Measurements from ENCODE around the gene YEATS2. TPM values are rescaled to one million over a fixed set of nuclear protein-coding genes. Genes with fewer than 3 reads are reported as not detected.
"Not testable (repeated sequence)": the region's sequence is repeated elsewhere in the genome, so short reads cannot be mapped to it uniquely, and the experiment has no call there.

YEATS2 gene
- total RNA-seq, 6 experiments from 2014 or later = 3.8 to 12.1 (median 7.3) TPM

DNA sequence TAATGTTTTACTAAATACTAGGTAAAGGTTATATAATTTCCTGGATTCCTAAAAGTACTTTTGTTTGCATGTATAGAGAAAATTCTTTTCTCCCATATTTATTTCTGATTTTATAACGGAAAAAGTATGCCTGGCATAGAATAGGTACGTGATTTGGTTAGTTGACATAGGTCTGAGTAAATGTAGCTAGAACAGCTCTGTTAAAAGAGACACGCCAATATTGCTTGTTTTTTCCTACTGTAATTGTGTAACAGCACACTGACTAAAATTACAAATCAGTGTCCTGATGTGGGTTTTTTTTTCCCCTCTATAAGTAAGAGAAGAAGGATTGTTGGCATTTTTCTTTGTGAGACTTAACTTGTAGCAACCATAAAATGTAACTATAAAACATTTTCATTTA lies 35.5 kb upstream of the YEATS2 start:
- WGBS (ENCODE audit: insufficient coverage, low coverage, low lambda C conversion rate, missing lambda C conversion rate) = 26% methylated on average over 3 of the region's 3 CpGs
- TF ChIP-seq, protein P1, sequence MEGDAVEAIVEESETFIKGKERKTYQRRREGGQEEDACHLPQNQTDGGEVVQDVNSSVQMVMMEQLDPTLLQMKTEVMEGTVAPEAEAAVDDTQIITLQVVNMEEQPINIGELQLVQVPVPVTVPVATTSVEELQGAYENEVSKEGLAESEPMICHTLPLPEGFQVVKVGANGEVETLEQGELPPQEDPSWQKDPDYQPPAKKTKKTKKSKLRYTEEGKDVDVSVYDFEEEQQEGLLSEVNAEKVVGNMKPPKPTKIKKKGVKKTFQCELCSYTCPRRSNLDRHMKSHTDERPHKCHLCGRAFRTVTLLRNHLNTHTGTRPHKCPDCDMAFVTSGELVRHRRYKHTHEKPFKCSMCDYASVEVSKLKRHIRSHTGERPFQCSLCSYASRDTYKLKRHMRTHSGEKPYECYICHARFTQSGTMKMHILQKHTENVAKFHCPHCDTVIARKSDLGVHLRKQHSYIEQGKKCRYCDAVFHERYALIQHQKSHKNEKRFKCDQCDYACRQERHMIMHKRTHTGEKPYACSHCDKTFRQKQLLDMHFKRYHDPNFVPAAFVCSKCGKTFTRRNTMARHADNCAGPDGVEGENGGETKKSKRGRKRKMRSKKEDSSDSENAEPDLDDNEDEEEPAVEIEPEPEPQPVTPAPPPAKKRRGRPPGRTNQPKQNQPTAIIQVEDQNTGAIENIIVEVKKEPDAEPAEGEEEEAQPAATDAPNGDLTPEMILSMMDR (IDR thresholded peaks at IDR 0.05) = no peak
- no peak for TF ChIP-seq POLR2A (IDR thresholded peaks at IDR 0.05)
- H3K36me3 ChIP-seq = peaks cover 0 to 44% (median 8%) of the 10 kb centered on the region in 4 donors
- intact Hi-C loops (cut with DNase I) = no loop called here
- H3K27ac ChIP-seq = no peak overlapping the region
- DNase-seq (no peak), ATAC-seq (peak; percentile 58 to 85 (median 59))
- no peaks in the 10 kb centered on the region for H3K9me3 ChIP-seq
- no peaks in the 10 kb centered on the region for H3K27me3 ChIP-seq
- H3K4me3 ChIP-seq = no peak overlapping the region
- peaks cover 0 to 15% (median 0%) of the 10 kb centered on the region in 4 donors for H3K4me1 ChIP-seq

DNA sequence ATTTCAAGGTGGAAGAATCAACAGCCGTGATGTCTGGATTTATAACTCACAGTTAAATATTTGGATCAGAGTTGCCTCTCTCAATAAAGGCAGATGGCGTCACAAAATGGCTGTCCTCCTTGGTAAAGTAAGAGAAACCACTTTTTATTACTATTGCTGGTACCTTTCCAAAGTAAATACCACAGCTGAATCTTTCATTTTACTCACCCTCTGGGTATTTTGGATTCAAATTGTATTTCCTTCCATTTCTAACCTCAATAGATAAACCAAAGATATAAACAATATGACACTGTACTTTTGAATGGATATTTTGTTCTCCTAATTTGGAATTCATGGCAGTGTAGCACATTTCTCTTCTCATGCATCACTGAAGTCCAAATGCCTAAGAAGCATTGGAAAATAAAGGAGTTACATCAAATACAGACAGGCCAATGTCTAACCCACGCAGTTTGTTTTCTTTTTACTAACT lies 32.6 kb upstream of the YEATS2 start:
- TF ChIP-seq POLR2A (IDR thresholded peaks at IDR 0.05) = no peak
- TF ChIP-seq, protein P1 (IDR thresholded peaks at IDR 0.05) = no peak
- Histone ChIP-seq H3K36me3 (peaks cover 0 to 46% (median 8%) of the 10 kb centered on the region in 4 donors), H3K4me1 (peaks cover 0 to 15% (median 0%) of the 10 kb centered on the region in 4 donors), H3K27ac (no peak overlapping the region), H3K4me3 (no peak overlapping the region), H3K27me3 (no peaks in the 10 kb centered on the region), H3K9me3 (no peaks in the 10 kb centered on the region)
- intact Hi-C loops (cut with DNase I) = no loop called here
- DNase-seq (no peak), ATAC-seq (no peak)
- 90% methylated on average over 3 of the region's 3 CpGs for WGBS (ENCODE audit: insufficient coverage, low coverage, low lambda C conversion rate, missing lambda C conversion rate)

DNA sequence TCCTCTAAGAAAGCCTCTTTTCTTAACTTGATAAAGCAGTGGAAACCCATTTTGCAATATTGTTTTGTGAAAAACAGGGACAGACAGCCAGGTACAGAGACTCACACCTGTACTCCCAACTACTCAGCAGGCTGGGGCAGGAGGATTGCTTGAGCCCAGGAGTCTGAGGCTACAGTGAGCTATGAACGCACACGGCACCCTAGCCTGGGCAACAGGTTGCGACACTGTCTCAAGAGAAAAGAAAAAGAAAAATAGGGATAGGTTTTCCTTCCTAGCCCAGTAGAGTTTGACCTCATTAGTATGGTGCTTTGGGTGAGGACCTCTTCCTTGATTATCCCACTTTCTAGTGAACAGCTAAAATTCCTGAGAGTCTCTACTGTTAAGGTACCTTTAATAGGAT lies 17.5 kb upstream of the YEATS2 start:
- no peaks in the 10 kb centered on the region for H3K9me3 ChIP-seq
- H3K27me3 ChIP-seq = no peaks in the 10 kb centered on the region
- no peak for TF ChIP-seq POLR2A (IDR thresholded peaks at IDR 0.05)
- TF ChIP-seq, protein P1 (IDR thresholded peaks at IDR 0.05) = no peak
- ATAC-seq = no peak
- H3K36me3 ChIP-seq = peaks cover 0 to 30% (median 3%) of the 10 kb centered on the region in 4 donors
- no peaks in the 10 kb centered on the region for H3K4me1 ChIP-seq
- DNase-seq = no peak
- 96% methylated on average over 3 of the region's 3 CpGs for WGBS (ENCODE audit: insufficient coverage, low coverage, low lambda C conversion rate, missing lambda C conversion rate)
- no peak overlapping the region for H3K27ac ChIP-seq
- H3K4me3 ChIP-seq = no peak overlapping the region
- intact Hi-C loops (cut with DNase I) = no loop called here

DNA sequence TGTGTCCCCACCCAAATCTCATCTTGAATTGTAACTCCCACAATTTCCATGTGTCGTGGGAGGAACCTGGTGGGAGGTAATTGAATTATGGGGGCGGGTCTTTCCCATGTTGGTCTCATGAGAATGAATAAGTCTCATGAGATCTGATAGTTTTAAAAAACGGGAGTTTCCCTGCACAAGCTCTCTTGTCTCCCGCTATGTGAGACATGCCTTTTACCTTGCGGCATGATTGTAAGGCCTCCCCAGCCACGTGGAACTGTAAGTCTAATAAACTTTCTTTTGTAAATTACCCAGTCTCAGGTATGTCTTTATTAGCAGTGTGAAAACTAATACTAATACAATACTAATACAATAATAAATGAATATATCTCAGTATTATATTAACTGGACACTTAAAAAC lies 9.9 kb upstream of the YEATS2 start:
- ATAC-seq = no peak
- H3K27me3 ChIP-seq = no peaks in the 10 kb centered on the region
- intact Hi-C loops (cut with DNase I) = no loop called here
- 88% methylated on average over 6 of the region's 6 CpGs for WGBS (ENCODE audit: insufficient coverage, low coverage, low lambda C conversion rate, missing lambda C conversion rate)
- H3K27ac ChIP-seq = no peak overlapping the region
- TF ChIP-seq, protein P1 (IDR thresholded peaks at IDR 0.05) = no peak
- TF ChIP-seq POLR2A (IDR thresholded peaks at IDR 0.05) = no peak
- H3K36me3 ChIP-seq = no peaks in the 10 kb centered on the region
- H3K4me3 ChIP-seq = no peak overlapping the region
- no peaks in the 10 kb centered on the region for H3K9me3 ChIP-seq
- DNase-seq = no peak
- H3K4me1 ChIP-seq = peaks cover 0 to 4% (median 0%) of the 10 kb centered on the region in 4 donors

DNA sequence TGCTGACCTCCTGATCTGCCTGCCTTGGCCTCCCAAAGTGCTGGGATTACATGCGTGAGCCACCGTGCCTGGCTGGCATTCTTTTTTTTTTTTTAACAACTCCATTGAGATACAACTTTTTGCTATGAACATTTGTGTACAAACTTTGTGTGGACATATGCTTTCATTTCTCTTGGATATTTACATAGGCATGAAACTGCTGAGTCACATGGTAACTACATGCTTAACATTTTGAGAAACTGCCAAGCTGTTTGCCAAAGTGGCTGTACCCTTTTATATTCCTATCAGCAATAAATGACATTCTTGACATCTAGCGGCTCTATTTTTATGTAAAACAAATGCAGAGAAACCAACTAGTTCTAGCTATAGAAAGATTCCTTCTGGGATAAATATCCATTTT lies 8.7 kb upstream of the YEATS2 start:
- intact Hi-C loops (cut with DNase I) = no loop called here
- 79% methylated on average over 3 of the region's 3 CpGs for WGBS (ENCODE audit: insufficient coverage, low coverage, low lambda C conversion rate, missing lambda C conversion rate)

DNA sequence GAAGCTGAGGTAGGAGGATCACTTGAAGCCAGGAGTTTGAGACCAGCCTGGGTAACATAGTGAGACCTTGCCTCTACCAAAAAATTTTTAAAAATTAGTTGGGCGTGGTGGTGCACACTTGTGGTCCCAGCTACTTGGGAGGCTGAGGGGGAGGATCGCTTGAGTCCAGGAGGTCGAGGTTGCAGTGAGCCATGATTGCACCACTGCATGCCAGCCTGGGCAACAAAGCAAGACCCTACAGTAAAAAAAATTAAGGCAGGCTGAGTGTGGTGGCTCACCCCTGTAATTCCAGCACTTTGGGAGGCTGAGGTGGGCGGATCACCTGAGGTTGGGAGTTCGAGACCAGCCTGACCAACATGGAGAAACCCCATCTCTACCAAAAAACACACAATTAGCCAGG lies 8.0 kb upstream of the YEATS2 start:
- DNase-seq; ATAC-seq; H3K27me3 ChIP-seq; intact Hi-C loops (cut with DNase I); H3K27ac ChIP-seq; H3K36me3 ChIP-seq; H3K9me3 ChIP-seq; H3K4me1 ChIP-seq; H3K4me3 ChIP-seq: not testable (repeated sequence)
- WGBS (ENCODE audit: insufficient coverage, low coverage, low lambda C conversion rate, missing lambda C conversion rate) = no CpG with 5 or more reads among the region's 5 CpGs

More for the DNA sequence above, 8.7 kb upstream of the YEATS2 start:
- H3K27me3 ChIP-seq = no peaks in the 10 kb centered on the region
- H3K4me3 ChIP-seq = no peak overlapping the region
- ATAC-seq (peak in 2 of 4 donors; percentile 30 to 52), DNase-seq (no peak)
- no peaks in the 10 kb centered on the region for H3K9me3 ChIP-seq
- peaks cover 0 to 4% (median 0%) of the 10 kb centered on the region in 4 donors for H3K4me1 ChIP-seq
- no peaks in the 10 kb centered on the region for H3K36me3 ChIP-seq
- H3K27ac ChIP-seq = no peak overlapping the region
- TF ChIP-seq POLR2A (IDR thresholded peaks at IDR 0.05) = no peak
- TF ChIP-seq, protein P1 (IDR thresholded peaks at IDR 0.05) = no peak

All from right lobe of liver (tissue), 6 donors.